Measurements from ENCODE around the gene DCST1.
A peak's percentile ranks its signal among the peaks of the same experiment; 100 is the strongest.

Gene DCST1

GRCh38 chr1:155012776-155013602 is 20.6 kb upstream of the DCST1 start:
- Histone ChIP-seq H3K4me1 (ENCODE audit: control insufficient read depth in 1 of 2, insufficient read depth in 2 of 2, low read length in 2 of 2) (peaks cover 77 to 88% of the 10 kb centered on the region in 2 donors), H3K4me3 (ENCODE audit: low read depth in 1 of 2, low read length in 2 of 2) (peak overlapping the region; percentile 46 to 48), H3K27ac (ENCODE audit: low read depth, low read length) (peak overlapping the region; percentile 69)

GRCh38 chr1:155013632-155014031 is 20.0 kb upstream of the DCST1 start:
- Histone ChIP-seq H3K36me3 (ENCODE audit: control insufficient read depth in 1 of 2, insufficient read depth in 2 of 2, low read length in 2 of 2) (peaks cover 32 to 35% of the 10 kb centered on the region in 2 donors), H3K9ac (ENCODE audit: low read depth in 1 of 2, low read length in 2 of 2) (peak overlapping the region in 1 of 2 donors; percentile 34), H3K27ac (ENCODE audit: low read depth, low read length) (peak overlapping the region; percentile 69), H3K27me3 (ENCODE audit: control insufficient read depth in 1 of 2, insufficient read depth in 2 of 2, low read length in 2 of 2) (no peaks in the 10 kb centered on the region), H3K4me1 (ENCODE audit: control insufficient read depth in 1 of 2, insufficient read depth in 2 of 2, low read length in 2 of 2) (peaks cover 83 to 87% of the 10 kb centered on the region in 2 donors), H3K4me3 (ENCODE audit: low read depth in 1 of 2, low read length in 2 of 2) (no peak overlapping the region), H3K9me3 (ENCODE audit: control insufficient read depth in 1 of 2, low read length in 2 of 2) (no peaks in the 10 kb centered on the region)

More at GRCh38 chr1:155012776-155013602, 20.6 kb upstream of the DCST1 start:
- no peaks in the 10 kb centered on the region for H3K27me3 ChIP-seq (ENCODE audit: control insufficient read depth in 1 of 2, insufficient read depth in 2 of 2, low read length in 2 of 2)
- H3K9ac ChIP-seq (ENCODE audit: low read depth in 1 of 2, low read length in 2 of 2): peak overlapping the region; percentile 34 to 60
- H3K9me3 ChIP-seq (ENCODE audit: control insufficient read depth in 1 of 2, low read length in 2 of 2): no peaks in the 10 kb centered on the region
- peaks cover 29 to 32% of the 10 kb centered on the region in 2 donors for H3K36me3 ChIP-seq (ENCODE audit: control insufficient read depth in 1 of 2, insufficient read depth in 2 of 2, low read length in 2 of 2)

GRCh38 chr1:155014709-155015508 is 18.7 kb upstream of the DCST1 start:
- H3K27ac ChIP-seq (ENCODE audit: low read depth, low read length): no peak overlapping the region
- no peaks in the 10 kb centered on the region for H3K9me3 ChIP-seq (ENCODE audit: control insufficient read depth in 1 of 2, low read length in 2 of 2)
- peak overlapping the region; percentile 1 to 69 for H3K9ac ChIP-seq (ENCODE audit: low read depth in 1 of 2, low read length in 2 of 2)
- peaks cover 76 to 83% of the 10 kb centered on the region in 2 donors for H3K4me1 ChIP-seq (ENCODE audit: control insufficient read depth in 1 of 2, insufficient read depth in 2 of 2, low read length in 2 of 2)
- H3K4me3 ChIP-seq (ENCODE audit: low read depth in 1 of 2, low read length in 2 of 2): no peak overlapping the region
- peaks cover 39 to 41% of the 10 kb centered on the region in 2 donors for H3K36me3 ChIP-seq (ENCODE audit: control insufficient read depth in 1 of 2, insufficient read depth in 2 of 2, low read length in 2 of 2)
- H3K27me3 ChIP-seq (ENCODE audit: control insufficient read depth in 1 of 2, insufficient read depth in 2 of 2, low read length in 2 of 2): no peaks in the 10 kb centered on the region

- peak overlapping the region in 1 of 2 donors; percentile 69 for H3K9ac ChIP-seq (ENCODE audit: low read depth in 1 of 2, low read length in 2 of 2)
Measured at GRCh38 chr1:155015527-155016230, 17.9 kb upstream of the DCST1 start.

GRCh38 chr1:155016231-155016831 is 17.3 kb upstream of the DCST1 start:
- peak overlapping the region; percentile 69 to 79 for H3K9ac ChIP-seq (ENCODE audit: low read depth in 1 of 2, low read length in 2 of 2)
- H3K4me3 ChIP-seq (ENCODE audit: low read depth in 1 of 2, low read length in 2 of 2): peak overlapping the region; percentile 43 to 60
- H3K27me3 ChIP-seq (ENCODE audit: control insufficient read depth in 1 of 2, insufficient read depth in 2 of 2, low read length in 2 of 2): no peaks in the 10 kb centered on the region
- peaks cover 39 to 41% of the 10 kb centered on the region in 2 donors for H3K36me3 ChIP-seq (ENCODE audit: control insufficient read depth in 1 of 2, insufficient read depth in 2 of 2, low read length in 2 of 2)
- peaks cover 63 to 69% of the 10 kb centered on the region in 2 donors for H3K4me1 ChIP-seq (ENCODE audit: control insufficient read depth in 1 of 2, insufficient read depth in 2 of 2, low read length in 2 of 2)
- peak overlapping the region; percentile 82 for H3K27ac ChIP-seq (ENCODE audit: low read depth, low read length)
- no peaks in the 10 kb centered on the region for H3K9me3 ChIP-seq (ENCODE audit: control insufficient read depth in 1 of 2, low read length in 2 of 2)

More at GRCh38 chr1:155015527-155016230, 17.9 kb upstream of the DCST1 start:
- no peaks in the 10 kb centered on the region for H3K9me3 ChIP-seq (ENCODE audit: control insufficient read depth in 1 of 2, low read length in 2 of 2)
- H3K27me3 ChIP-seq (ENCODE audit: control insufficient read depth in 1 of 2, insufficient read depth in 2 of 2, low read length in 2 of 2): no peaks in the 10 kb centered on the region
- peaks cover 39 to 41% of the 10 kb centered on the region in 2 donors for H3K36me3 ChIP-seq (ENCODE audit: control insufficient read depth in 1 of 2, insufficient read depth in 2 of 2, low read length in 2 of 2)
- no peak overlapping the region for H3K4me3 ChIP-seq (ENCODE audit: low read depth in 1 of 2, low read length in 2 of 2)
- H3K27ac ChIP-seq (ENCODE audit: low read depth, low read length): no peak overlapping the region
- peaks cover 70 to 76% of the 10 kb centered on the region in 2 donors for H3K4me1 ChIP-seq (ENCODE audit: control insufficient read depth in 1 of 2, insufficient read depth in 2 of 2, low read length in 2 of 2)

- Histone ChIP-seq H3K4me1 (ENCODE audit: control insufficient read depth in 1 of 2, insufficient read depth in 2 of 2, low read length in 2 of 2) (peaks cover 53 to 61% of the 10 kb centered on the region in 2 donors), H3K4me3 (ENCODE audit: low read depth in 1 of 2, low read length in 2 of 2) (peak overlapping the region; percentile 58 to 60), H3K9me3 (ENCODE audit: control insufficient read depth in 1 of 2, low read length in 2 of 2) (no peaks in the 10 kb centered on the region), H3K27me3 (ENCODE audit: control insufficient read depth in 1 of 2, insufficient read depth in 2 of 2, low read length in 2 of 2) (no peaks in the 10 kb centered on the region), H3K27ac (ENCODE audit: low read depth, low read length) (peak overlapping the region; percentile 82), H3K9ac (ENCODE audit: low read depth in 1 of 2, low read length in 2 of 2) (peak overlapping the region; percentile 69 to 79), H3K36me3 (ENCODE audit: control insufficient read depth in 1 of 2, insufficient read depth in 2 of 2, low read length in 2 of 2) (peaks cover 39 to 41% of the 10 kb centered on the region in 2 donors)
Measured at GRCh38 chr1:155017041-155017945, 16.3 kb upstream of the DCST1 start.

GRCh38 chr1:155017946-155018316 is 15.7 kb upstream of the DCST1 start:
- peak overlapping the region; percentile 36 to 79 for H3K9ac ChIP-seq (ENCODE audit: low read depth in 1 of 2, low read length in 2 of 2)
- peak overlapping the region; percentile 58 to 60 for H3K4me3 ChIP-seq (ENCODE audit: low read depth in 1 of 2, low read length in 2 of 2)
- peak overlapping the region; percentile 82 for H3K27ac ChIP-seq (ENCODE audit: low read depth, low read length)
- H3K36me3 ChIP-seq (ENCODE audit: control insufficient read depth in 1 of 2, insufficient read depth in 2 of 2, low read length in 2 of 2): peaks cover 39 to 40% of the 10 kb centered on the region in 2 donors
- no peaks in the 10 kb centered on the region for H3K9me3 ChIP-seq (ENCODE audit: control insufficient read depth in 1 of 2, low read length in 2 of 2)
- H3K27me3 ChIP-seq (ENCODE audit: control insufficient read depth in 1 of 2, insufficient read depth in 2 of 2, low read length in 2 of 2): no peaks in the 10 kb centered on the region
- H3K4me1 ChIP-seq (ENCODE audit: control insufficient read depth in 1 of 2, insufficient read depth in 2 of 2, low read length in 2 of 2): peaks cover 52 to 58% of the 10 kb centered on the region in 2 donors

- Histone ChIP-seq H3K27ac (ENCODE audit: low read depth, low read length) (no peak overlapping the region), H3K9ac (ENCODE audit: low read depth in 1 of 2, low read length in 2 of 2) (no peak overlapping the region), H3K4me1 (ENCODE audit: control insufficient read depth in 1 of 2, insufficient read depth in 2 of 2, low read length in 2 of 2) (peaks cover 51 to 54% of the 10 kb centered on the region in 2 donors)
Measured at GRCh38 chr1:155018617-155019348, 14.8 kb upstream of the DCST1 start.

More at GRCh38 chr1:155018617-155019348, 14.8 kb upstream of the DCST1 start:
- Histone ChIP-seq H3K36me3 (ENCODE audit: control insufficient read depth in 1 of 2, insufficient read depth in 2 of 2, low read length in 2 of 2) (peaks cover 35 to 39% of the 10 kb centered on the region in 2 donors), H3K4me3 (ENCODE audit: low read depth in 1 of 2, low read length in 2 of 2) (no peak overlapping the region), H3K27me3 (ENCODE audit: control insufficient read depth in 1 of 2, insufficient read depth in 2 of 2, low read length in 2 of 2) (no peaks in the 10 kb centered on the region), H3K9me3 (ENCODE audit: control insufficient read depth in 1 of 2, low read length in 2 of 2) (no peaks in the 10 kb centered on the region)
